ENCODE measurements around the gene ACSL3.

- TF ChIP-seq CTCF (IDR thresholded peaks at IDR 0.05) = no peak
- no peak for TF ChIP-seq POLR2A (IDR thresholded peaks at IDR 0.05)
- no peak for TF ChIP-seq POLR2AphosphoS5 (IDR thresholded peaks at IDR 0.05)
Observed at GRCh38 chr2:222830164-222830563, 30.7 kb upstream of the ACSL3 start.
